ENCODE data around the gene SLIT1.

Gene SLIT1

DNA sequence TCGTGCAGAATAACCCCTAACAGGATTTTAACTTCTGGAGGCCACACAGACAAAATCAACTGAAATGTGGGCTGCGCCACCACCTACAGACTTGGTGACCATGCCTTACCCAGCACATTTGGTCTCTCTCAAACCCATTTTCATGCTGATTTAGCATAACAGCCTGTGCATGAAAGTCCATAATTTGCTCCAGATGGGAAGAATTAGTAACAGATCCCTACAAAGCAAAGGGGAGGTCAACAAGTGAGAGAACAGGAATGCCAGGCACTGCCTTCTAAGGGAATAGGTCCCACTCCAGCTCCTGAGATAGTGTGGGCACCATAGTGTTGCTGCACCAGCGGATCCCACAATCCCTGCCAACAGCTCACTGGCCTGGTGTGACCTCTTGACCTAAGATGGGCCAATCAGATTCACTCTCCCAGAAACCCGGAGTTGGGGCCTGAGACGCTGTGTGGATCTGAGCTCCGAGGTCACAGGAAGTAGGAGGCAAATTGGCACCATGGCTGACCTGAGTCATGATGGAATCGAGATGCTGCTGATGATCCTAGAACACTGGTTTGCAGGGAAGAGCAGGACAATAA lies 32.4 kb downstream of the SLIT1 start:
- no peaks in the 10 kb centered on the region for H3K27me3 ChIP-seq (ENCODE audit: control insufficient read depth, insufficient read depth, low read length)
- H3K4me1 ChIP-seq (ENCODE audit: control insufficient read depth, insufficient read depth, low read length): peaks cover 7% of the 10 kb centered on the region; the same call in 1 of the 2 replicates
- H3K36me3 ChIP-seq (ENCODE audit: control insufficient read depth, insufficient read depth, low read length): no peaks in the 10 kb centered on the region
- H3K4me3 ChIP-seq (ENCODE audit: low read depth, low read length): no peak overlapping the region
- no peaks in the 10 kb centered on the region for H3K9me3 ChIP-seq (ENCODE audit: control insufficient read depth, insufficient read depth, low read depth, low read length)
- no peak overlapping the region for H3K27ac ChIP-seq (ENCODE audit: low read depth, low read length)
- H3K9ac ChIP-seq (ENCODE audit: low read length): no peak overlapping the region

GRCh38 chr10:97151307-97151914 lies 34.3 kb downstream of the SLIT1 start:
- no peaks in the 10 kb centered on the region for H3K27me3 ChIP-seq (ENCODE audit: control insufficient read depth, insufficient read depth, low read length)
- H3K27ac ChIP-seq (ENCODE audit: low read depth, low read length): no peak overlapping the region
- H3K4me1 ChIP-seq (ENCODE audit: control insufficient read depth, insufficient read depth, low read length): peaks cover 7% of the 10 kb centered on the region; the same call in 1 of the 2 replicates
- H3K4me3 ChIP-seq (ENCODE audit: low read depth, low read length): no peak overlapping the region
- no peaks in the 10 kb centered on the region for H3K9me3 ChIP-seq (ENCODE audit: control insufficient read depth, insufficient read depth, low read depth, low read length)
- no peaks in the 10 kb centered on the region for H3K36me3 ChIP-seq (ENCODE audit: control insufficient read depth, insufficient read depth, low read length)
- H3K9ac ChIP-seq (ENCODE audit: low read length): no peak overlapping the region

GRCh38 chr10:97150616-97151015 lies 35.1 kb downstream of the SLIT1 start:
- Histone ChIP-seq H3K4me1 (ENCODE audit: control insufficient read depth, insufficient read depth, low read length) (peaks cover 7% of the 10 kb centered on the region; the same call in 1 of the 2 replicates), H3K36me3 (ENCODE audit: control insufficient read depth, insufficient read depth, low read length) (no peaks in the 10 kb centered on the region), H3K4me3 (ENCODE audit: low read depth, low read length) (no peak overlapping the region), H3K27ac (ENCODE audit: low read depth, low read length) (no peak overlapping the region), H3K27me3 (ENCODE audit: control insufficient read depth, insufficient read depth, low read length) (no peaks in the 10 kb centered on the region), H3K9me3 (ENCODE audit: control insufficient read depth, insufficient read depth, low read depth, low read length) (no peaks in the 10 kb centered on the region), H3K9ac (ENCODE audit: low read length) (no peak overlapping the region)

DNA sequence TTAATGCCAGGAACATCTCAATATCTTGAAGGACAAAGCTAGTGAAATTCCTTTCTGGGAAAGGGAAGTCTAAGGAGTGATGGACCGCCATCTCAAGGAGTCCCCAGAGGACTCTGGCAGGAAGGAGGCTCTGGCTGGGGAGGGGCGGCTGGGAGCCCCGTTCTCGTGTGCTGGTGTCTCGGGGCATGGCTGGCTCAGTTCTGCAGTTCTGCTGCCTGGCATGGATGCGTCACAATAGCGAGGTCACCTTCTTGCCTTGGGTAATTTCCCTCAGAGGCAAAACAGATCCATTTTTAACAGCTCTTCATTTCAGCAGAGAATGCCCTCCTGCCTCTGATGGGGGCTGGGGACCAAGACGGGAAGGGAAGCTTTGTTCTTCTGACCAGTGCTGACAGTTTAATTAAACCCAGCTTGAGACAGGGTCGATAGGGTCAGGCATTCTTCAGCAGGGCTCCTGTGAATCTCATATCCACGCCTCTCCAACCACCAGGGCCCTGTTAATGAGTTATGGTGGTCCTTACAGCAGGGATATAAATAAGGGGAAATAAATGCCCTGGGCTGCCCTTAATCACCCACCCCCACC lies 35.7 kb downstream of the SLIT1 start:
- Histone ChIP-seq H3K27ac (ENCODE audit: low read depth, low read length) (no peak overlapping the region), H3K9ac (ENCODE audit: low read length) (no peak overlapping the region), H3K27me3 (ENCODE audit: control insufficient read depth, insufficient read depth, low read length) (no peaks in the 10 kb centered on the region), H3K9me3 (ENCODE audit: control insufficient read depth, insufficient read depth, low read depth, low read length) (no peaks in the 10 kb centered on the region), H3K4me3 (ENCODE audit: low read depth, low read length) (no peak overlapping the region), H3K36me3 (ENCODE audit: control insufficient read depth, insufficient read depth, low read length) (no peaks in the 10 kb centered on the region), H3K4me1 (ENCODE audit: control insufficient read depth, insufficient read depth, low read length) (peaks cover 7% of the 10 kb centered on the region; the same call in 1 of the 2 replicates)

- Histone ChIP-seq H3K4me3 (ENCODE audit: low read depth, low read length) (no peak overlapping the region), H3K36me3 (ENCODE audit: control insufficient read depth, insufficient read depth, low read length) (no peaks in the 10 kb centered on the region), H3K27me3 (ENCODE audit: control insufficient read depth, insufficient read depth, low read length) (no peaks in the 10 kb centered on the region), H3K9ac (ENCODE audit: low read length) (no peak overlapping the region), H3K4me1 (ENCODE audit: control insufficient read depth, insufficient read depth, low read length) (peaks cover 7% of the 10 kb centered on the region; the same call in 1 of the 2 replicates), H3K9me3 (ENCODE audit: control insufficient read depth, insufficient read depth, low read depth, low read length) (no peaks in the 10 kb centered on the region), H3K27ac (ENCODE audit: low read depth, low read length) (no peak overlapping the region)
Observed at GRCh38 chr10:97149079-97149531, 36.7 kb downstream of the SLIT1 start.

DNA sequence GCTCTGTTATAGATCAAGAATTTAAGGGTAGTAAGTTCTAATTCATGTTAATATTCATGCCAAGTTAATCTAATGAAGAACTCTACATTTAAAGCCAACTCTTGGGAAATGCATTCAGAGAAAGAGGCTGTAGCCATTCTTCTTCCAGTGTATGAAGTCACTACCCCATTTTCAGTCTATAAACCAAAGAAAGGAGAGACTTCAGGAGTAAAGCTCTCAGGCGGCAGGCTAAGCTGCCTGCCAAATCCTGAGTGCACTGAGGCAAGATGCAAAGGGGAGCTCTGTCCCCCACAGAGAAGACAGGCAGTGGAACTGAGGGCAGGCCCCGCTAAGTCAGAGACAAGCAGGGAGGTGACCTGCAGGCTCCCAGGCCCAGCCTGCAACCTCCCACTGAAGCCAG lies 41.5 kb downstream of the SLIT1 start:
- Histone ChIP-seq H3K4me1 (ENCODE audit: control insufficient read depth, insufficient read depth, low read length) (peaks cover 17% of the 10 kb centered on the region), H3K9ac (ENCODE audit: low read length) (no peak overlapping the region), H3K9me3 (ENCODE audit: control insufficient read depth, insufficient read depth, low read depth, low read length) (no peaks in the 10 kb centered on the region), H3K4me3 (ENCODE audit: low read depth, low read length) (no peak overlapping the region), H3K27ac (ENCODE audit: low read depth, low read length) (no peak overlapping the region), H3K36me3 (ENCODE audit: control insufficient read depth, insufficient read depth, low read length) (no peaks in the 10 kb centered on the region), H3K27me3 (ENCODE audit: control insufficient read depth, insufficient read depth, low read length) (peaks cover 23% of the 10 kb centered on the region)

GRCh38 chr10:97142834-97143233 lies 42.9 kb downstream of the SLIT1 start:
- H3K27ac ChIP-seq (ENCODE audit: low read depth, low read length): no peak overlapping the region
- H3K9me3 ChIP-seq (ENCODE audit: control insufficient read depth, insufficient read depth, low read depth, low read length): no peaks in the 10 kb centered on the region
- peaks cover 23% of the 10 kb centered on the region for H3K27me3 ChIP-seq (ENCODE audit: control insufficient read depth, insufficient read depth, low read length)
- H3K4me1 ChIP-seq (ENCODE audit: control insufficient read depth, insufficient read depth, low read length): peaks cover 17% of the 10 kb centered on the region
- H3K36me3 ChIP-seq (ENCODE audit: control insufficient read depth, insufficient read depth, low read length): no peaks in the 10 kb centered on the region
- H3K9ac ChIP-seq (ENCODE audit: low read length): no peak overlapping the region
- no peak overlapping the region for H3K4me3 ChIP-seq (ENCODE audit: low read depth, low read length)

DNA sequence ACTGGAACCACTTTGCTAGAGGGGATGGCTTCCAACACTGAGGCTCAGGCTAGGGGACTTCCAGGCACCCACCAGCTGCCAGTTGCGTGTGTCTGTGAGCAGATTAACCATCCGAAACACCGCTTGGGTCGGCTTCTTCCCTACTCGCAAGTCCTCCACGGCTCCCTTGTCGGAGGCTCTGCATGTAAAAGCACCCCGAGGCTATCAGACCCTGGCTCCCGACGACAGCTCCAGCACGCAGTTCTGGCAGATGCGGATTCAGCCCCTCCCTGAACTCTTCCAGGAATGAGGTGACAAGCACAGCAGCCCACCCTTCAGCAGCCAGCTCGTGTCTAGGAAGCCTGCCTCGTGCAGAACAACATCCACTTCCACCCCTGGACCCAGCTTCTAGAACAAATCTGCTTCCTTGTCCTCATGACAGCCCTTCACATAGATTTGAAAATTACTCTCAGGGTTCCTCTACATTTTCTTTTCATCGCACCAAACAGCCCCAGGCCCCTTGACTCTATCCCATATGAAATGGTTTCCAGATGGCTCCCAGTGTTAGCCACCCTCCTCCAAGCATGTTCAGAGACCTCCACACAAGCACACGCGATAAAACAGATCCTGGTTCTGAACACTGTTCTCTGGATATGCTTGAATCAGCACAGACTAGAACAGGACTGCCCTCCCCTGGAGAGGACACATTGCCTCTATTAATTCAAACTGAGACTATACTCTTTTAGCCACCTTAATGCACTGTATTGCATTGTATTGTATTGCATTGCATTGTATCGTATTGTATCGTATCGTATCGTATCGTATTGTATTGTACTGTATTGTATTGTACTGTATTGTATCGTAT lies 44.6 kb downstream of the SLIT1 start:
- no peaks in the 10 kb centered on the region for H3K36me3 ChIP-seq (ENCODE audit: control insufficient read depth, insufficient read depth, low read length)
- peaks cover 17% of the 10 kb centered on the region for H3K4me1 ChIP-seq (ENCODE audit: control insufficient read depth, insufficient read depth, low read length)
- H3K27me3 ChIP-seq (ENCODE audit: control insufficient read depth, insufficient read depth, low read length): peaks cover 23% of the 10 kb centered on the region
- no peaks in the 10 kb centered on the region for H3K9me3 ChIP-seq (ENCODE audit: control insufficient read depth, insufficient read depth, low read depth, low read length)
- H3K27ac ChIP-seq (ENCODE audit: low read depth, low read length): no peak overlapping the region
- no peak overlapping the region for H3K9ac ChIP-seq (ENCODE audit: low read length)
- peak overlapping the region; percentile 11; the same call in 1 of the 2 replicates for H3K4me3 ChIP-seq (ENCODE audit: low read depth, low read length)

DNA sequence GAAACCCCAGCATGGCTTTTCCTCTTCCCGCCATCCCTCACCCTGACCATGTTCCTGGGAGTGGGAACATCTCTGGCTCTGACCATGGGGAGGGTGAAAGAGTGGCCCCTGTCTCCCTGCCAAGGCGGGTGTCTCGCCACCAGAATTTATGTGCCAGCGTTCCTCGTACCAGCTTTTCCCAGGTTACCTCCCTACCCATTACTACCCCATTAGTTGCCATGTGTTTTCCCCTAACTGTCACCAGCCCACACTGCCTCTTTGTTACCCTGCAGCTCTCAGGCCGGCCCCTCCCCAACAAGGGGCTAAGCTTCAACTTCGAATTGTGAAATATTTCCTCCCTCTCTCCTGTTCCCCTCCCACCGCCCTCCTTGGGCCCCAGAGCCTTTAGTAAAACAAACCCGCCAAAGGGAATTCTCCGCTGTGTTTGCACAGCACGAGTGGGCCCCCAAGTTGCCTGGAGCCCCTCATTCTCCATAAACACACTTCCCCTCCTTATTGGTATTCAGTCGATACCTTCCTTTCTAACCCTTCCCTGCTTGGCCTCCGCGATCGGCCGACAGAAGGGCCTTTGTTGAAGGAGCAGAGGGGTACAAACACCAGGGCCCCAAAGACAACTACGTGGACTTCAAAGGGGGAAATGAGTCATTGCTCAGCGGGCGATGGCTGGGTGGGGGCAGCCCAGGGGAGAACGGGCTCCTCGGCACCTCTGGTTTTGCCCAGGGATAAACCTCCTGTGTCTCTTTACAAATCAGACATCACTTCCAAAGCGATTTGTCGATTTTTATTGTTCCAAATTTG lies 45.5 kb downstream of the SLIT1 start:
- Histone ChIP-seq H3K4me1 (ENCODE audit: control insufficient read depth, insufficient read depth, low read length) (peaks cover 21% of the 10 kb centered on the region), H3K9ac (ENCODE audit: low read length) (peak overlapping the region; percentile 3), H3K27me3 (ENCODE audit: control insufficient read depth, insufficient read depth, low read length) (peaks cover 23% of the 10 kb centered on the region), H3K36me3 (ENCODE audit: control insufficient read depth, insufficient read depth, low read length) (no peaks in the 10 kb centered on the region), H3K27ac (ENCODE audit: low read depth, low read length) (no peak overlapping the region), H3K9me3 (ENCODE audit: control insufficient read depth, insufficient read depth, low read depth, low read length) (no peaks in the 10 kb centered on the region), H3K4me3 (ENCODE audit: low read depth, low read length) (peak overlapping the region; percentile 11; the same call in 1 of the 2 replicates)

GRCh38 chr10:97139651-97140048 lies 46.1 kb downstream of the SLIT1 start:
- Histone ChIP-seq H3K36me3 (ENCODE audit: control insufficient read depth, insufficient read depth, low read length) (no peaks in the 10 kb centered on the region), H3K4me1 (ENCODE audit: control insufficient read depth, insufficient read depth, low read length) (peaks cover 24% of the 10 kb centered on the region), H3K9ac (ENCODE audit: low read length) (no peak overlapping the region), H3K27me3 (ENCODE audit: control insufficient read depth, insufficient read depth, low read length) (peaks cover 23% of the 10 kb centered on the region), H3K27ac (ENCODE audit: low read depth, low read length) (no peak overlapping the region), H3K9me3 (ENCODE audit: control insufficient read depth, insufficient read depth, low read depth, low read length) (no peaks in the 10 kb centered on the region), H3K4me3 (ENCODE audit: low read depth, low read length) (no peak overlapping the region)
